Keratinocyte (primary cell): ENCODE measurements around the gene DNAH10. TPM values are rescaled to one million over a fixed set of nuclear protein-coding genes. Genes with fewer than 3 reads are reported as not detected.
"Not testable (repeated sequence)": the region's sequence is repeated elsewhere in the genome, so short reads cannot be mapped to it uniquely, and the experiment has no call there.

Experiments
- DNase-seq: peaks from one replicate; pipeline ENCODE4 v3.0.0-alpha.2; 2011; ENCODE audit warnings: low read depth, missing footprints, low spot score
- FAIRE-seq: peaks from 2 replicates; lab custom pipeline; 2011; peaks lifted over from hg19 to GRCh38; lab: Jason Lieb, UNC
- H2AFZ ChIP-seq: 2 replicates; pipeline ENCODE4 v1.6.0; 2012; ENCODE audit warnings: low read length, control low read depth, inconsistent platforms; ENCODE audit not compliant: control insufficient read depth
- H3K27ac ChIP-seq: 2 replicates; pipeline ENCODE4 v1.5.1; 2011; ENCODE audit warnings: low read length; ENCODE audit not compliant: control insufficient read depth, insufficient read depth
- H3K27me3 ChIP-seq: 3 replicates; pipeline ENCODE4 v1.6.0; 2011; ENCODE audit warnings: low read length; ENCODE audit not compliant: control insufficient read depth, insufficient read depth; ENCODE audit errors: extremely low read depth
- H3K36me3 ChIP-seq, 2 experiments: 2 replicates in 1 of 2; 3 replicates in 1 of 2; pipeline ENCODE4 v1.5.1; 2011; ENCODE audit warnings: low read length in 2 of 2, mild to moderate bottlenecking in 1 of 2; ENCODE audit not compliant: control insufficient read depth in 2 of 2, insufficient read depth in 2 of 2; ENCODE audit errors: extremely low read depth in 1 of 2
- H3K4me1 ChIP-seq: 3 replicates; pipeline ENCODE4 v1.5.1; 2011; ENCODE audit warnings: low read length; ENCODE audit not compliant: control insufficient read depth, insufficient read depth; ENCODE audit errors: extremely low read depth
- H3K4me2 ChIP-seq: 3 replicates; pipeline ENCODE4 v1.6.0; 2011; ENCODE audit warnings: low read depth, low read length; ENCODE audit not compliant: control insufficient read depth, insufficient read depth; ENCODE audit errors: extremely low read depth
- H3K4me3 ChIP-seq, 3 experiments: fragments of 200-600 bp in 1 of 3; sonication (generic) in 1 of 3; 2 replicates in 2 of 3; 3 replicates in 1 of 3; pipeline ENCODE4 v1.5.1; 2011 to 2016; ENCODE audit warnings: low read length in 3 of 3, mild to moderate bottlenecking in 3 of 3, control low read depth in 2 of 3, inconsistent platforms in 1 of 3, low read depth in 1 of 3, mixed read lengths in 1 of 3, mixed run types in 1 of 3, moderate library complexity in 1 of 3; ENCODE audit not compliant: control insufficient read depth in 2 of 3, insufficient read depth in 2 of 3; ENCODE audit errors: extremely low read depth in 1 of 3
- H3K79me2 ChIP-seq: 2 replicates; pipeline ENCODE4 v1.6.0; 2012; ENCODE audit warnings: low read length; ENCODE audit not compliant: control insufficient read depth, insufficient read depth
- H3K9ac ChIP-seq: 3 replicates; pipeline ENCODE4 v1.6.0; 2011; ENCODE audit warnings: low read length; ENCODE audit not compliant: control insufficient read depth, insufficient read depth; ENCODE audit errors: extremely low read depth
- H3K9me1 ChIP-seq: 3 replicates; pipeline ENCODE4 v1.6.0; 2011; ENCODE audit warnings: low read length; ENCODE audit not compliant: control insufficient read depth, insufficient read depth; ENCODE audit errors: extremely low read depth
- H3K9me3 ChIP-seq: 2 replicates; pipeline ENCODE4 v1.5.1; 2012; ENCODE audit warnings: low read depth, low read length; ENCODE audit not compliant: control insufficient read depth
- H4K20me1 ChIP-seq: 3 replicates; pipeline ENCODE4 v1.6.0; 2011; ENCODE audit warnings: low read length; ENCODE audit not compliant: control insufficient read depth, insufficient read depth; ENCODE audit errors: extremely low read depth
- EZH2 ChIP-seq: IDR thresholded peaks from one replicate; pipeline ENCODE4 v1.6.1; 2012; ENCODE audit warnings: inconsistent platforms, mild to moderate bottlenecking, low read length, moderate library complexity
- dilution Hi-C: fragments of 300-500 bp; cut with MboI; formaldehyde crosslinking; loops from one replicate; pipeline ENCODE4 v1.7.0; 2020; ENCODE audit warnings: low sequenced_read_pairs; ENCODE audit not compliant: extremely low pct_ligation_motif_present
- polyA plus RNA-seq, 5 experiments: library from polyadenylated mRNA; depleted of rRNA in 3 of 5; stranded (reverse) in 3 of 5; stranded (forward) in 1 of 5; unstranded in 1 of 5; fragments of >200 nt; gene quantifications; 1 replicate in 1 of 5; 2 replicates in 3 of 5; 3 replicates in 1 of 5; pipeline versions ENCODE4 v1.2.1 to v1.2.3, GENCODE V29; 2011 to 2012; ENCODE audit warnings: missing spikeins in 2 of 5, low read depth in 1 of 5, low replicate concordance in 1 of 5
- TF ChIP-seq, protein P1 (sequence below), 3 experiments: IDR thresholded peaks in 1 of 3; conservative IDR thresholded peaks in 1 of 3; optimal IDR thresholded peaks in 1 of 3; 2 replicates in 2 of 3; 3 replicates in 1 of 3; pipeline versions ENCODE3 to v1.5.1; 2011; ENCODE audit warnings: low read length in 3 of 3, mild to moderate bottlenecking in 3 of 3, moderate library complexity in 2 of 3, control low read depth in 1 of 3, inconsistent platforms in 1 of 3; ENCODE audit not compliant: insufficient read depth in 2 of 3; ENCODE audit errors: extremely low read depth in 1 of 3

DNAH10 gene
- polyA plus RNA-seq, 1 donor (not counting 4 experiments of a cell fraction or from before 2014, with no cell fraction given): 0.08 TPM

DNA sequence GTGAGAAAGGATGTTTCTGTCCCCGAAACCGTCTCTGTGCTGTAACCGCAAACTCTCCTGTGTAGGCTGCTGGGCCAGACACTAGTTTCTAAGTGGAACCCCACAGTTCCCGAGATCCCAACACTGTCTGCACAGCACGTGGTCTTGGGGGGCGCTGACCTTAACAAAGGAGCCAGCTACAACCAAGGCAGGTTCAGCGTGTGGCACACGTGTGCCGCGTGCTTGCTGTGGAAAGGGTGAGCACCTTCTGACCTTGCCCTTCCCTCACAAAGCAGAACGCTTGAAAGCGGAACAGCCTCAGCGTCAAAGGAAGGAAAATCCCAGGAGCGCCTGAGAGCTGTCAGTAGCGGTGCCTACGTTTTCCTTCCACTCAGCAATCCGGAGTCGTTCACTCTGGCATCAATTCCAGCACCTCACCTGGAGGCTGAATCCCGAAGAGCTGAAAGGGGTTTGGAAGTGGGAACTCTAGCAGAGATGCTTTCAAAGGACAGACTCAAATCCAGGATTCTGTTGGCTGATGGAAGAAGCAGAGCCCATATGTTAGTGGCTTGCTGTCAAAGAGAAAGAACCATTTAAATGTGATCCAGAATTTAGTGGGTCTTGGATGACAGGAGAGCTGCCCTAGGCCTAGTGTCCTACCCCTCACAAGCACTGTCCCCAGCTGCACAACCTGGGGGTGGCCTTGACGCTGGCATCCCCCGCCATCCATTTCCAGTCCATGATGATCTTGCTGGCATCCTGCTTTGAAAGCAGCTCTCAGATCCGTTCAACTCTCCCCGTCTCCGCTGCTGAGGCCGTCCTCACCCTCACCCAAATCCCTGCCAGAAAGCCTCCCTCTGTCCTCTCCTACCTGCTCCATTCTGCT, 183.4 kb downstream of the DNAH10 start:
- TF ChIP-seq, protein P1, sequence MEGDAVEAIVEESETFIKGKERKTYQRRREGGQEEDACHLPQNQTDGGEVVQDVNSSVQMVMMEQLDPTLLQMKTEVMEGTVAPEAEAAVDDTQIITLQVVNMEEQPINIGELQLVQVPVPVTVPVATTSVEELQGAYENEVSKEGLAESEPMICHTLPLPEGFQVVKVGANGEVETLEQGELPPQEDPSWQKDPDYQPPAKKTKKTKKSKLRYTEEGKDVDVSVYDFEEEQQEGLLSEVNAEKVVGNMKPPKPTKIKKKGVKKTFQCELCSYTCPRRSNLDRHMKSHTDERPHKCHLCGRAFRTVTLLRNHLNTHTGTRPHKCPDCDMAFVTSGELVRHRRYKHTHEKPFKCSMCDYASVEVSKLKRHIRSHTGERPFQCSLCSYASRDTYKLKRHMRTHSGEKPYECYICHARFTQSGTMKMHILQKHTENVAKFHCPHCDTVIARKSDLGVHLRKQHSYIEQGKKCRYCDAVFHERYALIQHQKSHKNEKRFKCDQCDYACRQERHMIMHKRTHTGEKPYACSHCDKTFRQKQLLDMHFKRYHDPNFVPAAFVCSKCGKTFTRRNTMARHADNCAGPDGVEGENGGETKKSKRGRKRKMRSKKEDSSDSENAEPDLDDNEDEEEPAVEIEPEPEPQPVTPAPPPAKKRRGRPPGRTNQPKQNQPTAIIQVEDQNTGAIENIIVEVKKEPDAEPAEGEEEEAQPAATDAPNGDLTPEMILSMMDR (optimal IDR thresholded peaks at IDR 0.05 in 1 of 3, IDR thresholded peaks at IDR 0.05 in 1 of 3, conservative IDR thresholded peaks at IDR 0.05 in 1 of 3; ENCODE audit: extremely low read depth in 1 of 3, insufficient read depth in 2 of 3, low read length in 3 of 3): no peak
- no peak for TF ChIP-seq EZH2
- H4K20me1 ChIP-seq: peaks cover 3% of the 10 kb centered on the region
- H2AFZ ChIP-seq: no peak overlapping the region
- peaks cover 0 to 16% of the 10 kb centered on the region in 2 experiments for H3K36me3 ChIP-seq
- FAIRE-seq (no peak), DNase-seq (no peak)
- H3K9me3 ChIP-seq: no peaks in the 10 kb centered on the region
- H3K4me1 ChIP-seq: no peaks in the 10 kb centered on the region
- H3K4me3 ChIP-seq: no peak overlapping the region
- H3K4me2 ChIP-seq: no peak overlapping the region
- H3K27ac ChIP-seq: no peak overlapping the region
- no peaks in the 10 kb centered on the region for H3K27me3 ChIP-seq
- no peaks in the 10 kb centered on the region for H3K9me1 ChIP-seq
- H3K79me2 ChIP-seq: no peaks in the 10 kb centered on the region
- no peak overlapping the region for H3K9ac ChIP-seq
- dilution Hi-C loops: no loop called here

DNA sequence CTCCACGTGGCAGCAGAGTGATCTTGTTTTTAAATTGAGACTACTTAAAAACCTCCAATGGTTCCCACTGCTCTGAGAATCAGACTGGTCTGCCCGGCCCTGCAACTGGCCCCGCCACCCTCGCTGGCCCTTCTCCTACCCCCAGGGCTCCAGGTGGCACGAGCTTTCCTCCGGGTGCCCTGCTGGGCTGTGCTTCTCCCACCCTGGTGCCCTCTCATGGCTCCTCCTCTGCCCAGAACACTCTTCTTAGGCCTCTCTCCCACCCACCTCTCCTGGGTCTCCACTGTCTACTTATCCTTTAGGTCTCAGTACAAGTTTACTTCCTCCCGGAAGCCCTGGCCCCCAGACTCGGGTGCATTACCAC, 184.0 kb downstream of the DNAH10 start:
- no peak overlapping the region for H3K4me3 ChIP-seq
- H3K79me2 ChIP-seq: no peaks in the 10 kb centered on the region
- FAIRE-seq (no peak), DNase-seq (no peak)
- H4K20me1 ChIP-seq: peaks cover 3% of the 10 kb centered on the region
- H3K9ac ChIP-seq: no peak overlapping the region
- peaks cover 0 to 16% of the 10 kb centered on the region in 2 experiments for H3K36me3 ChIP-seq
- TF ChIP-seq, protein P1 (optimal IDR thresholded peaks at IDR 0.05 in 1 of 3, IDR thresholded peaks at IDR 0.05 in 1 of 3, conservative IDR thresholded peaks at IDR 0.05 in 1 of 3; ENCODE audit: extremely low read depth in 1 of 3, insufficient read depth in 2 of 3, low read length in 3 of 3): no peak
- TF ChIP-seq EZH2: no peak
- H3K27ac ChIP-seq: no peak overlapping the region
- H3K4me1 ChIP-seq: no peaks in the 10 kb centered on the region
- no peaks in the 10 kb centered on the region for H3K9me1 ChIP-seq
- H3K27me3 ChIP-seq: no peaks in the 10 kb centered on the region
- no peaks in the 10 kb centered on the region for H3K9me3 ChIP-seq
- dilution Hi-C loops: no loop called here
- no peak overlapping the region for H3K4me2 ChIP-seq
- H2AFZ ChIP-seq: no peak overlapping the region

DNA sequence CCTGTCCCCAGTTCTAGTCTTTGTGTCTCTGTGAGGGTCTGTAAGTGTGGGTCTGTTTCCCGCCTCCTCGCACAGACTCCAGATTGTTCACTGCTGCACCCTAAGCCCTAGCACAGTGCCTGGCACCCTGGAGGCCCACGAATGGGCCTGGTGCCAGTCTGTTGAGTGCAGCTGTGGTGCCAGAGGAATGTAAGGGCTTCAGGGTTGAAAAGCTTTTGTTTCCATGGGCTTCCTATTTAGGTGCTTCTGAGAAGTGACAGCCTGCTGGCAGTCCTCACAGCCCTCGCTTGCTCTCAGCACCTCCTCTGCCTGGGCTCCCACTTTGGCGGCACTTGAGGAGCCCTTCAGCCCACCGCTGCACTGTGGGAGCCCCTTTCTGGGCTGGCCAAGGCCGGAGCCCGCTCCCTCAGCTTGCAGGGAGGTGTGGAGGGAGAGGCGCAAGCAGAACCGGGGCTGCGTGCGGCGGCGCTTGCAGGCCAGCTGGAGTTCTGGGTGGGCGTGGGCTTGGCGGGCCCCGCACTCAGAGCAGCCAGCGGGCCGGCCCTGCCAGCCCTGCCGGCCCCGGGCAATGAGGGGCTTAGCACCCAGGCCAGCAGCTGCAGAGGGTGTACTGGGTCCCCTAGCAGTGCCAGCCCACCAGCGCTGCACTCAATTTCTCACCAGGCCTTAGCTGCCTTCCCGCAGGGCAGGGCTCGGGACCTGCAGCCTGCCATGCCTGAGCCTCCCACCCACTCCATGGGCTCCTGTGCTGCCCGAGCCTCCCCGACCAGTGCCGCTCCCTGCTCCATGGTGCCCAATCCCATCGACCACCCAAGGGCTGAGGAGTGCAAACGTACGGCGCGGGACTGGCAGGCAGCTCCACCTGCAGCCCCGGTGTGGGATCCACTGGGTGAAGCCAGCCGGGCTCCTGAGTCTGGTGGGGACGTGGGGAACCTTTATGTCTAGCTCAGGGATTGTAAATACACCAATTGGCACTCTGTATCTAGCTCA, 184.7 kb downstream of the DNAH10 start:
- H4K20me1 ChIP-seq, H3K9me1 ChIP-seq, H3K4me3 ChIP-seq, H3K4me2 ChIP-seq, H3K9ac ChIP-seq, H3K79me2 ChIP-seq, FAIRE-seq, H3K27ac ChIP-seq, H3K27me3 ChIP-seq, dilution Hi-C loops, H3K9me3 ChIP-seq, H2AFZ ChIP-seq, DNase-seq, H3K4me1 ChIP-seq: not testable (repeated sequence)
- H3K36me3 ChIP-seq: peaks cover 0 to 11% of the 10 kb centered on the region in 2 experiments
